ENCODE data around the gene USH2A.

Gene USH2A

GRCh38 chr1:216325946-216326345, 97.3 kb downstream of the USH2A start:
- H3K4me2 ChIP-seq (ENCODE audit: insufficient read depth, low read length) = no peak overlapping the region
- TF ChIP-seq CTCF (IDR thresholded peaks at IDR 0.05; ENCODE audit: borderline replicate concordance, extremely low read depth, low read length, poor library complexity, severe bottlenecking) = no peak
- TF ChIP-seq EZH2 (IDR thresholded peaks at IDR 0.05; ENCODE audit: borderline replicate concordance, low read depth, low read length, severe bottlenecking) = no peak
- no peaks in the 10 kb centered on the region for H3K27me3 ChIP-seq (ENCODE audit: insufficient read depth, low read length, poor library complexity)
- DNase-seq (no peak), ATAC-seq (ENCODE audit: insufficient read depth, low read depth) (no peak)
- no peaks in the 10 kb centered on the region for H3K79me2 ChIP-seq (ENCODE audit: insufficient read depth, low read length)
- H3K4me3 ChIP-seq (ENCODE audit: low read depth in 1 of 2, low read length in 2 of 2) = no peak overlapping the region
- no peaks in the 10 kb centered on the region for H3K36me3 ChIP-seq (ENCODE audit: insufficient read depth, low read length)
- H3K9me3 ChIP-seq (ENCODE audit: insufficient read depth, low read length, severe bottlenecking) = no peaks in the 10 kb centered on the region
- H3K9ac ChIP-seq (ENCODE audit: low read depth, low read length) = no peak overlapping the region
- no peaks in the 10 kb centered on the region for H4K20me1 ChIP-seq (ENCODE audit: insufficient read depth, low read length)
- no peaks in the 10 kb centered on the region for H3K4me1 ChIP-seq (ENCODE audit: insufficient read depth, low read length)
- no peak overlapping the region for H3K27ac ChIP-seq (ENCODE audit: low read length)
- H2AFZ ChIP-seq (ENCODE audit: low read depth, low read length) = no peak overlapping the region

- Histone ChIP-seq H3K9ac (ENCODE audit: low read depth, low read length) (no peak overlapping the region), H3K79me2 (ENCODE audit: insufficient read depth, low read length) (no peaks in the 10 kb centered on the region), H3K27me3 (ENCODE audit: insufficient read depth, low read length, poor library complexity) (no peaks in the 10 kb centered on the region), H3K27ac (ENCODE audit: low read length) (no peak overlapping the region), H4K20me1 (ENCODE audit: insufficient read depth, low read length) (no peaks in the 10 kb centered on the region), H2AFZ (ENCODE audit: low read depth, low read length) (no peak overlapping the region), H3K36me3 (ENCODE audit: insufficient read depth, low read length) (no peaks in the 10 kb centered on the region), H3K4me1 (ENCODE audit: insufficient read depth, low read length) (no peaks in the 10 kb centered on the region), H3K4me2 (ENCODE audit: insufficient read depth, low read length) (no peak overlapping the region), H3K4me3 (ENCODE audit: low read depth in 1 of 2, low read length in 2 of 2) (no peak overlapping the region), H3K9me3 (ENCODE audit: insufficient read depth, low read length, severe bottlenecking) (no peaks in the 10 kb centered on the region)
- TF ChIP-seq EZH2 (IDR thresholded peaks at IDR 0.05; ENCODE audit: borderline replicate concordance, low read depth, low read length, severe bottlenecking) (no peak), CTCF (IDR thresholded peaks at IDR 0.05; ENCODE audit: borderline replicate concordance, extremely low read depth, low read length, poor library complexity, severe bottlenecking) (no peak)
- ATAC-seq (ENCODE audit: insufficient read depth, low read depth) (no peak), DNase-seq (no peak)
Measured at GRCh38 chr1:216325336-216325735, 97.9 kb downstream of the USH2A start.

GRCh38 chr1:216323344-216323743, 99.9 kb downstream of the USH2A start:
- no peak overlapping the region for H3K27ac ChIP-seq (ENCODE audit: low read length)
- H3K27me3 ChIP-seq (ENCODE audit: insufficient read depth, low read length, poor library complexity) = no peaks in the 10 kb centered on the region
- no peak overlapping the region for H3K9ac ChIP-seq (ENCODE audit: low read depth, low read length)
- no peaks in the 10 kb centered on the region for H3K9me3 ChIP-seq (ENCODE audit: insufficient read depth, low read length, severe bottlenecking)
- ATAC-seq (ENCODE audit: insufficient read depth, low read depth) (no peak), DNase-seq (no peak)
- no peak overlapping the region for H3K4me3 ChIP-seq (ENCODE audit: low read depth in 1 of 2, low read length in 2 of 2)
- no peak overlapping the region for H2AFZ ChIP-seq (ENCODE audit: low read depth, low read length)
- H4K20me1 ChIP-seq (ENCODE audit: insufficient read depth, low read length) = no peaks in the 10 kb centered on the region
- no peak for TF ChIP-seq EZH2 (IDR thresholded peaks at IDR 0.05; ENCODE audit: borderline replicate concordance, low read depth, low read length, severe bottlenecking)
- no peak for TF ChIP-seq CTCF (IDR thresholded peaks at IDR 0.05; ENCODE audit: borderline replicate concordance, extremely low read depth, low read length, poor library complexity, severe bottlenecking)
- no peaks in the 10 kb centered on the region for H3K4me1 ChIP-seq (ENCODE audit: insufficient read depth, low read length)
- H3K36me3 ChIP-seq (ENCODE audit: insufficient read depth, low read length) = no peaks in the 10 kb centered on the region
- H3K4me2 ChIP-seq (ENCODE audit: insufficient read depth, low read length) = no peak overlapping the region
- H3K79me2 ChIP-seq (ENCODE audit: insufficient read depth, low read length) = no peaks in the 10 kb centered on the region

Data from DND-41 (cell line).